ENCODE measurements around the gene EIF2AK2. TPM values are rescaled to one million over a fixed set of nuclear protein-coding genes. Genes with fewer than 3 reads are reported as not detected.
"Not testable (repeated sequence)": the region's sequence is repeated elsewhere in the genome, so short reads cannot be mapped to it uniquely, and the experiment has no call there.

Gene EIF2AK2
- total RNA-seq, 4 donors from 2014 or later = 8.1 to 21.4 (median 16.7) TPM

GRCh38 chr2:37201208-37201607 lies 44.4 kb upstream of the EIF2AK2 start:
- H3K27me3 ChIP-seq = no peaks in the 10 kb centered on the region
- H3K27ac ChIP-seq = no peak overlapping the region
- H3K4me1 ChIP-seq = peaks cover 0 to 26% (median 11%) of the 10 kb centered on the region in 3 donors
- 67 to 100% methylated on average over 1 of the region's 1 CpG for WGBS, 2 donors
- peaks cover 0 to 4% (median 2%) of the 10 kb centered on the region in 3 donors for H3K9me3 ChIP-seq
- H3K36me3 ChIP-seq = peaks cover 0 to 65% (median 21%) of the 10 kb centered on the region in 3 donors
- TF ChIP-seq POLR2A (IDR thresholded peaks at IDR 0.05) (no peak), CTCF (IDR thresholded peaks at IDR 0.05) (no peak)
- DNase-seq = no peak
- H3K4me3 ChIP-seq = no peak overlapping the region
- intact Hi-C loops (cut with DNase I) = no loop called here

- Histone ChIP-seq H3K27me3 (no peaks in the 10 kb centered on the region), H3K4me3 (no peak overlapping the region), H3K36me3 (peaks cover 0 to 40% (median 16%) of the 10 kb centered on the region in 3 donors), H3K27ac (no peak overlapping the region), H3K4me1 (peaks cover 0 to 32% (median 15%) of the 10 kb centered on the region in 3 donors), H3K9me3 (peaks cover 0 to 3% (median 0%) of the 10 kb centered on the region in 3 donors)
- intact Hi-C loops (cut with DNase I) = no loop called here
- WGBS, 2 donors = 71 to 83% methylated on average over 6 to 8 of the region's 8 CpGs
- TF ChIP-seq POLR2A (IDR thresholded peaks at IDR 0.05) (no peak), CTCF (IDR thresholded peaks at IDR 0.05) (no peak)
- no peak for DNase-seq
These were observed 41.9 kb upstream of the EIF2AK2 start for GRCh38 chr2:37198681-37199065.

- Histone ChIP-seq H3K9me3 (no peaks in the 10 kb centered on the region), H3K36me3 (peaks cover 0 to 19% (median 7%) of the 10 kb centered on the region in 3 donors), H3K4me1 (peaks cover 0 to 32% (median 15%) of the 10 kb centered on the region in 3 donors), H3K27ac (peak within 1 kb of the TSS; percentile 92 to 95 (median 94)), H3K27me3 (no peaks in the 10 kb centered on the region), H3K4me3 (peak within 1 kb of the TSS; percentile 69 to 97 (median 88))
- DNase-seq = peak; percentile 43
- intact Hi-C loops (cut with DNase I) = no loop called here
- no peak for TF ChIP-seq CTCF (IDR thresholded peaks at IDR 0.05)
- TF ChIP-seq POLR2A (IDR thresholded peaks at IDR 0.05) = peak in 3 of 4 donors; percentile 70 to 91 (median 71)
- 0% methylated on average over 20 to 42 of the region's 72 CpGs for WGBS, 2 donors
These were observed 39.8 kb upstream of the EIF2AK2 start, which contains the start of gene CEBPZOS for GRCh38 chr2:37196320-37197195. TSS of gene CEBPZOS (plus strand) at chr2:37196496. CDS start at chr2:37199705, 3,209 bp downstream.

GRCh38 chr2:37195862-37196319 lies 39.1 kb upstream of the EIF2AK2 start:
- H3K9me3 ChIP-seq; intact Hi-C loops (cut with DNase I); DNase-seq; H3K27me3 ChIP-seq: not testable (repeated sequence)
- WGBS, 2 donors = 77 to 81% methylated on average over 20 of the region's 20 CpGs
- Histone ChIP-seq H3K4me3 (peak overlapping the region; percentile 69 to 97 (median 88)), H3K27ac (peak overlapping the region; percentile 92 to 95 (median 94)), H3K4me1 (peaks cover 0 to 32% (median 15%) of the 10 kb centered on the region in 3 donors), H3K36me3 (peaks cover 0 to 12% (median 6%) of the 10 kb centered on the region in 3 donors)

- H3K36me3 ChIP-seq = no peaks in the 10 kb centered on the region
- DNase-seq = no peak
- H3K27me3 ChIP-seq = no peaks in the 10 kb centered on the region
- WGBS, 2 donors = 82 to 90% methylated on average over 1 of the region's 1 CpG
- intact Hi-C loops (cut with DNase I) = no loop called here
- TF ChIP-seq CTCF (IDR thresholded peaks at IDR 0.05) (no peak), POLR2A (IDR thresholded peaks at IDR 0.05) (no peak)
- no peak overlapping the region for H3K27ac ChIP-seq
- H3K9me3 ChIP-seq = no peaks in the 10 kb centered on the region
- no peak overlapping the region for H3K4me3 ChIP-seq
- peaks cover 0 to 30% (median 17%) of the 10 kb centered on the region in 3 donors for H3K4me1 ChIP-seq
These were observed 35.8 kb upstream of the EIF2AK2 start for GRCh38 chr2:37192551-37192950.

Measured in esophagus squamous epithelium (tissue), 5 donors.